ENCODE measurements around the gene FAM53A. TPM values are rescaled to one million over a fixed set of nuclear protein-coding genes. Genes with fewer than 3 reads are reported as not detected.

The FAM53A gene
- total RNA-seq, 1 donor from 2014 or later = 1.7 TPM

- peak; percentile 37 for DNase-seq
Measured at GRCh38 chr4:1593458-1593857, 90.7 kb downstream of the FAM53A start.

- no peak for DNase-seq
Measured at GRCh38 chr4:1592709-1593417, 91.2 kb downstream of the FAM53A start.

GRCh38 chr4:1592068-1592708 is 91.9 kb downstream of the FAM53A start:
- DNase-seq = no peak

- DNase-seq = no peak
Measured at GRCh38 chr4:1591107-1591506, 93.0 kb downstream of the FAM53A start.

DNA sequence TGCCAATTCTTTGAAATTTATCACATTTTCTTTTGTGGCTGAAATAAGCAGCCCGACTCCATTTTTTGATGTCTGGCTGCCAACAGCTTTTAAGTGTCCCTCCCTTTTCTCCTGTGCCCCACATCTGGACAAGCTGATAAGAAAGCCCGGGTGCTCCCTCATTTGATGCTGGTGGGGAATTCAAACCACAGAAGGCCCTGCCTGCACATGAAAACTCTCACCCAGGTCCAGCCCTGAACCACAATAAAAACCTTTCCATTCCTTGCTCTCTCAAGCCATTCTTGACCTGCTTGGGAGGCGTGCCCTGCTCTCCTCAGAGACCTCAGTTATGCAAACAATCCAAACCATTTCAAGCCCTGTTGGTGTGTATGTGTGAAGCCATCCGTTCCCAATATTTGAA is 93.9 kb downstream of the FAM53A start:
- no peak for DNase-seq

Small RNA genes within 50 kb of the gene (small RNA-seq; reads per million reads assigned to genes)
- gene RF00019 (ENCODE audit: low replicate concordance) = not detected

Other genes starting within 250 kb of the FAM53A start
- 31.9 TPM for gene SLBP, start 28.0 kb upstream of the FAM53A start, total RNA-seq
- gene TMEM129, start 37.0 kb upstream of the FAM53A start, total RNA-seq = 22.8 TPM
- gene TACC3, start 37.2 kb upstream of the FAM53A start, total RNA-seq = 17.2 TPM
- gene FGFR3, start 109.0 kb upstream of the FAM53A start, total RNA-seq = 68.0 TPM
- gene LETM1, start 171.8 kb upstream of the FAM53A start, total RNA-seq = 36.2 TPM
- gene NSD2, start 187.1 kb upstream of the FAM53A start, total RNA-seq = 71.3 TPM